ENCODE measurements around the gene APMAP. TPM values are rescaled to one million over a fixed set of nuclear protein-coding genes. Genes with fewer than 3 reads are reported as not detected.

Gene APMAP
- total RNA-seq, 1 donor from 2014 or later: 29.7 TPM

DNA sequence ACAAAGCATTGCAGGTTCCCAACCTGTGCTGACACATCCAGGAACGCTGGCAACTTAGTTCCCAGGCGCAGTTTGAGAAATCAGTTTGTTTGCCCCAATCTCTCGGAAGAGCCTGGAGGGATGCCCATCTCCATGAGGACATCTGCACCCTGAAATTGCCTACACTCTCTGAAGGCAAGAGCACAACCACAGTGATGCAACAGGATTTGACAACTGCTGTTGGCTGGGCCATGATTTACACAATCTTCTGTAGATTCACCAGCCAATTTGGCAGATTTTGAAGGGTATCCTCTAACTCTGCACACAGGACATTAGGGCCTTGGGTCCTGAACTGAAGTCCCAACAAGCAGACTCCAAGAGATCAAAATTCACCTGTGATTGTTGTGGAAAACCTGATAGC is 3.4 kb downstream of the APMAP start:
- H3K4me1 ChIP-seq: peaks cover 25% of the 10 kb centered on the region
- no peaks in the 10 kb centered on the region for H3K9me3 ChIP-seq
- H3K27me3 ChIP-seq: no peaks in the 10 kb centered on the region
- peak in 1 of 2 donors; percentile 16 for DNase-seq (ENCODE audit: extremely low spot score in 2 of 2)
- intact Hi-C loops (cut with DNase I): no loop called here
- H3K27ac ChIP-seq: no peak overlapping the region
- TF ChIP-seq POLR2AphosphoS5 (IDR thresholded peaks at IDR 0.05; ENCODE audit: insufficient read depth in 1 of 2, low read depth in 1 of 2) (no peak), POLR2A (IDR thresholded peaks at IDR 0.05) (no peak)
- no peak overlapping the region for H3K4me3 ChIP-seq
- H3K36me3 ChIP-seq: no peaks in the 10 kb centered on the region

GRCh38 chr20:24987873-24988835 is 4.4 kb downstream of the APMAP start:
- intact Hi-C loops (cut with DNase I): no loop called here
- peak; percentile 61 to 69 for DNase-seq (ENCODE audit: extremely low spot score in 2 of 2)
- Histone ChIP-seq H3K27me3 (no peaks in the 10 kb centered on the region), H3K4me1 (peaks cover 17% of the 10 kb centered on the region), H3K27ac (no peak overlapping the region), H3K36me3 (peaks cover 0 to 5% of the 10 kb centered on the region in 2 donors), H3K4me3 (no peak overlapping the region), H3K9me3 (no peaks in the 10 kb centered on the region)
- TF ChIP-seq POLR2AphosphoS5 (IDR thresholded peaks at IDR 0.05; ENCODE audit: insufficient read depth in 1 of 2, low read depth in 1 of 2) (no peak), POLR2A (IDR thresholded peaks at IDR 0.05) (no peak)
- TF ChIP-seq, protein P1, sequence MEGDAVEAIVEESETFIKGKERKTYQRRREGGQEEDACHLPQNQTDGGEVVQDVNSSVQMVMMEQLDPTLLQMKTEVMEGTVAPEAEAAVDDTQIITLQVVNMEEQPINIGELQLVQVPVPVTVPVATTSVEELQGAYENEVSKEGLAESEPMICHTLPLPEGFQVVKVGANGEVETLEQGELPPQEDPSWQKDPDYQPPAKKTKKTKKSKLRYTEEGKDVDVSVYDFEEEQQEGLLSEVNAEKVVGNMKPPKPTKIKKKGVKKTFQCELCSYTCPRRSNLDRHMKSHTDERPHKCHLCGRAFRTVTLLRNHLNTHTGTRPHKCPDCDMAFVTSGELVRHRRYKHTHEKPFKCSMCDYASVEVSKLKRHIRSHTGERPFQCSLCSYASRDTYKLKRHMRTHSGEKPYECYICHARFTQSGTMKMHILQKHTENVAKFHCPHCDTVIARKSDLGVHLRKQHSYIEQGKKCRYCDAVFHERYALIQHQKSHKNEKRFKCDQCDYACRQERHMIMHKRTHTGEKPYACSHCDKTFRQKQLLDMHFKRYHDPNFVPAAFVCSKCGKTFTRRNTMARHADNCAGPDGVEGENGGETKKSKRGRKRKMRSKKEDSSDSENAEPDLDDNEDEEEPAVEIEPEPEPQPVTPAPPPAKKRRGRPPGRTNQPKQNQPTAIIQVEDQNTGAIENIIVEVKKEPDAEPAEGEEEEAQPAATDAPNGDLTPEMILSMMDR (IDR thresholded peaks at IDR 0.05): no peak

- Histone ChIP-seq H3K27me3 (no peaks in the 10 kb centered on the region), H3K27ac (no peak overlapping the region), H3K4me1 (peaks cover 15% of the 10 kb centered on the region), H3K36me3 (peaks cover 0 to 13% of the 10 kb centered on the region in 2 donors), H3K4me3 (no peak overlapping the region), H3K9me3 (no peaks in the 10 kb centered on the region)
- TF ChIP-seq, protein P1 (IDR thresholded peaks at IDR 0.05): no peak
- no peak for TF ChIP-seq POLR2A (IDR thresholded peaks at IDR 0.05)
- no peak for TF ChIP-seq POLR2AphosphoS5 (IDR thresholded peaks at IDR 0.05; ENCODE audit: insufficient read depth in 1 of 2, low read depth in 1 of 2)
- intact Hi-C loops (cut with DNase I): no loop called here
- peak in 1 of 2 donors; percentile 58 for DNase-seq (ENCODE audit: extremely low spot score in 2 of 2)
Observed at GRCh38 chr20:24987244-24987643, 5.3 kb downstream of the APMAP start.

- Histone ChIP-seq H3K27ac (no peak overlapping the region), H3K9me3 (no peaks in the 10 kb centered on the region), H3K4me1 (peaks cover 10% of the 10 kb centered on the region), H3K36me3 (peaks cover 0 to 13% of the 10 kb centered on the region in 2 donors), H3K27me3 (no peaks in the 10 kb centered on the region), H3K4me3 (no peak overlapping the region)
- DNase-seq (ENCODE audit: extremely low spot score in 2 of 2): peak in 1 of 2 donors; percentile 77
- intact Hi-C loops (cut with DNase I): no loop called here
- TF ChIP-seq POLR2A (IDR thresholded peaks at IDR 0.05) (no peak), POLR2AphosphoS5 (IDR thresholded peaks at IDR 0.05; ENCODE audit: insufficient read depth in 1 of 2, low read depth in 1 of 2) (no peak)
- TF ChIP-seq, protein P1 (IDR thresholded peaks at IDR 0.05): no peak
Observed at GRCh38 chr20:24986436-24987015, 6.0 kb downstream of the APMAP start.

DNA sequence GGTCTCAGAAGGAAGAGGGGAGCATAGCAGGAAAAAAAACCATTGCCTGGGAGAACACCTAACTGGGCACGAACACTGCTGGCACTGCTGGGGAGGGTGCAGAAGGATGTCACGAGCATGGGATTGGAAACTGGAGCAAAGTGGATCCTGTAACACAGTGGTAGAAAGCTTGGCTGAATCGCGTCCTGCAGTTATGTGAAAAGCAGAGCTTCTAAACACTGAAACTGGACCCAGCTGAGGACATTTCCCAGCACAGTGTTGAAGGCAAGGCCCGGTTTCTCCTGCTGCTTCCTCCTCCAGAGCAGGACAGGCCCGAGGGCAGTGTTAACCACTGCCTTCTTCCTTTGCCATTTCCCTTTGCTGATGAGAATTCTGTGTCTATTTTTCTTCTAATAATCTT is 6.7 kb downstream of the APMAP start:
- intact Hi-C loops (cut with DNase I): no loop called here

More for the DNA sequence above, 6.7 kb downstream of the APMAP start:
- H3K9me3 ChIP-seq: no peaks in the 10 kb centered on the region
- H3K4me3 ChIP-seq: no peak overlapping the region
- peak in 1 of 2 donors; percentile 67 for DNase-seq (ENCODE audit: extremely low spot score in 2 of 2)
- no peaks in the 10 kb centered on the region for H3K27me3 ChIP-seq
- peaks cover 3% of the 10 kb centered on the region for H3K4me1 ChIP-seq
- TF ChIP-seq, protein P1 (IDR thresholded peaks at IDR 0.05): no peak
- TF ChIP-seq POLR2AphosphoS5 (IDR thresholded peaks at IDR 0.05; ENCODE audit: insufficient read depth in 1 of 2, low read depth in 1 of 2) (no peak), POLR2A (IDR thresholded peaks at IDR 0.05) (no peak)
- H3K36me3 ChIP-seq: peaks cover 0 to 13% of the 10 kb centered on the region in 2 donors
- H3K27ac ChIP-seq: no peak overlapping the region
